HL-60 (cell line): Measurements from ENCODE around the gene SIL1.
"Not testable (repeated sequence)": the region's sequence is repeated elsewhere in the genome, so short reads cannot be mapped to it uniquely, and the experiment has no call there.

Experiments used
- DNase-seq, 2 experiments: peaks; one replicate each; pipeline ENCODE4 v3.0.0-alpha.2; 2010 to 2020; ENCODE audit warnings: low read depth in 1 of 2, low spot score in 1 of 2
- H3K27ac ChIP-seq: fragments of 250-450 bp; sonication (Bioruptor Pico); replicated peaks from 2 replicates; pipeline ENCODE4 v1.5.1; 2020; ENCODE audit warnings: mild to moderate bottlenecking, moderate library complexity
- H3K27me3 ChIP-seq: fragments of 250-450 bp; sonication (Bioruptor Pico); 2 replicates; pipeline ENCODE4 v1.5.1; 2021; ENCODE audit warnings: mild to moderate bottlenecking, moderate library complexity; ENCODE audit not compliant: insufficient read depth, poor library complexity, severe bottlenecking
- H3K4me3 ChIP-seq: replicated peaks from 2 replicates; pipeline ENCODE4 v1.5.1; 2011; ENCODE audit warnings: mild to moderate bottlenecking, control low read depth, low read length; ENCODE audit not compliant: insufficient read depth
- CTCF ChIP-seq: IDR thresholded peaks from one replicate; pipeline ENCODE4 v1.5.1; 2011; ENCODE audit warnings: low read length, control low read depth, inconsistent platforms; ENCODE audit not compliant: insufficient read depth
- GABPA ChIP-seq: IDR thresholded peaks from 2 replicates; pipeline ENCODE4 v1.6.1; 2012; ENCODE audit warnings: low read depth
- POLR2AphosphoS5 ChIP-seq: IDR thresholded peaks from 2 replicates; pipeline ENCODE4 v1.6.1; 2012; ENCODE audit warnings: low read depth
- SPI1 ChIP-seq: IDR thresholded peaks from 2 replicates; pipeline ENCODE4 v1.6.1; 2012; ENCODE audit warnings: low read depth, mild to moderate bottlenecking, borderline replicate concordance
- TF ChIP-seq, protein P1 (sequence below): IDR thresholded peaks from 2 replicates; pipeline ENCODE4 v1.6.1; 2012; ENCODE audit warnings: low read depth; ENCODE audit not compliant: insufficient replicate concordance

Gene SIL1

GRCh38 chr5:139113892-139114291 lies 84.3 kb downstream of the SIL1 start:
- no peak for DNase-seq

DNA sequence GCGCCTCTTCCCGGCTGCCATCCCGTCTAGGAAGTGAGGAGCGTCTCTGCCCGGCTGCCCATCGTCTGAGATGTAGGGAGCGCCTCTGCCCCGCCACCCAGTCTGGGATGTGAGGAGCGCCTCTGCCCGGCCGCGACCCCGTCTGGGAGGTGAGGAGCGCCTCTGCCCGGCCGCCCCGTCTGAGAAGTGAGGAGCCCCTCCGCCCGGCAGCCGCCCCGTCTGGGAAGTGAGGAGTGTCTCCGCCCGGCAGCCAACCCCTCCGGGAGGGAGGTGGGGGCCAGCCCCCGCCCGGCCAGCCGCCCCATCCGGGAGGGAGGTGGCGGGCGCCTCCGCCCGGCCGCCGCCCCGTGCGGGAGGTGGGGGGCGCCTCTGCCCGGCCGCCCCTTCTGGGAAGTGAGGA lies 85.8 kb downstream of the SIL1 start:
- H3K27me3 ChIP-seq, H3K27ac ChIP-seq, DNase-seq: not testable (repeated sequence)

More at GRCh38 chr5:139113892-139114291, 84.3 kb downstream of the SIL1 start:
- H3K27me3 ChIP-seq = no peaks in the 10 kb centered on the region
- no peak overlapping the region for H3K4me3 ChIP-seq
- TF ChIP-seq POLR2AphosphoS5 (no peak), SPI1 (no peak), CTCF (no peak), GABPA (no peak)
- TF ChIP-seq, protein P1, sequence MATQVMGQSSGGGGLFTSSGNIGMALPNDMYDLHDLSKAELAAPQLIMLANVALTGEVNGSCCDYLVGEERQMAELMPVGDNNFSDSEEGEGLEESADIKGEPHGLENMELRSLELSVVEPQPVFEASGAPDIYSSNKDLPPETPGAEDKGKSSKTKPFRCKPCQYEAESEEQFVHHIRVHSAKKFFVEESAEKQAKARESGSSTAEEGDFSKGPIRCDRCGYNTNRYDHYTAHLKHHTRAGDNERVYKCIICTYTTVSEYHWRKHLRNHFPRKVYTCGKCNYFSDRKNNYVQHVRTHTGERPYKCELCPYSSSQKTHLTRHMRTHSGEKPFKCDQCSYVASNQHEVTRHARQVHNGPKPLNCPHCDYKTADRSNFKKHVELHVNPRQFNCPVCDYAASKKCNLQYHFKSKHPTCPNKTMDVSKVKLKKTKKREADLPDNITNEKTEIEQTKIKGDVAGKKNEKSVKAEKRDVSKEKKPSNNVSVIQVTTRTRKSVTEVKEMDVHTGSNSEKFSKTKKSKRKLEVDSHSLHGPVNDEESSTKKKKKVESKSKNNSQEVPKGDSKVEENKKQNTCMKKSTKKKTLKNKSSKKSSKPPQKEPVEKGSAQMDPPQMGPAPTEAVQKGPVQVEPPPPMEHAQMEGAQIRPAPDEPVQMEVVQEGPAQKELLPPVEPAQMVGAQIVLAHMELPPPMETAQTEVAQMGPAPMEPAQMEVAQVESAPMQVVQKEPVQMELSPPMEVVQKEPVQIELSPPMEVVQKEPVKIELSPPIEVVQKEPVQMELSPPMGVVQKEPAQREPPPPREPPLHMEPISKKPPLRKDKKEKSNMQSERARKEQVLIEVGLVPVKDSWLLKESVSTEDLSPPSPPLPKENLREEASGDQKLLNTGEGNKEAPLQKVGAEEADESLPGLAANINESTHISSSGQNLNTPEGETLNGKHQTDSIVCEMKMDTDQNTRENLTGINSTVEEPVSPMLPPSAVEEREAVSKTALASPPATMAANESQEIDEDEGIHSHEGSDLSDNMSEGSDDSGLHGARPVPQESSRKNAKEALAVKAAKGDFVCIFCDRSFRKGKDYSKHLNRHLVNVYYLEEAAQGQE = no peak
- no peak overlapping the region for H3K27ac ChIP-seq

GRCh38 chr5:139110526-139111168 lies 87.5 kb downstream of the SIL1 start:
- no peak for TF ChIP-seq SPI1
- no peak for TF ChIP-seq CTCF
- no peak for TF ChIP-seq POLR2AphosphoS5
- no peak for TF ChIP-seq GABPA
- TF ChIP-seq, protein P1 = no peak
- no peak for DNase-seq
- Histone ChIP-seq H3K27me3 (no peaks in the 10 kb centered on the region), H3K4me3 (no peak overlapping the region), H3K27ac (no peak overlapping the region)

More for the DNA sequence above, 85.8 kb downstream of the SIL1 start:
- H3K4me3 ChIP-seq = not testable (repeated sequence)

DNA sequence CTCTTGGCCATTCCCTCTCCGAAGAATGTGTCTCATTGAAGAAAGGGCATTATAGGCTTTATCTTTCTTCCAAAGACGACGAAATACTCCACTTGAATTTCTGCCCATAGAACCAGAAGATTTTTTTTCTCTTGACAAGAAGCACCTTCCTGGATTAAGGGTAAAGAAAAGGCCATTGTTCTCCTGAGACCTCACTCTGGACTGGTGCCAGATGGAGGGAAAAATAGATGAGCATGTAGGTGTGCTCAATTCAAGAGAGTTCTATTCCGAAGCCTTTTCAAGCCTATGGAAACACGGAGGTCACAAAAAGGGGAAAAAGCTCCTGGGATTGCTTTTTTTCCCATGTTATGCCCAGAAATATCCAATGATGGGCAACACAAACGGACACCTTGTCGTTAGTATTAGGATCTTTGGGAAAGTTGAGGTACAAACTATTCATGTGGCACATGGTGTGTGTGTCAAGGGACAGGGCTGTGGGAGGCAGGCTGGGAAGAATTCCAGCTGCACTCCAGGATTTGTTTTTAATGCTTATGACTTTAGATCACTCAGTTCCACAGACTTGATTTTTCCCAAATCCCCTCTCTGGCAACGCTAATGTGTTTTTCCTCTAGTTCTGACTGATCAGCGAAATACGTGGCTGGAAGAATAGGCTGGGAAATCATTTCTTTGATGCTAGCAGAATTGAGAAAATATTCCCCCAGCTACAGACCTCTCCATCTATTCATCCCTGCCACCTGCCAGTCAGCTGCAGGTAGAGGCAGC lies 89.9 kb downstream of the SIL1 start:
- no peak for DNase-seq

More for the DNA sequence above, 89.9 kb downstream of the SIL1 start:
- no peak for TF ChIP-seq CTCF
- TF ChIP-seq, protein P1 = no peak
- TF ChIP-seq GABPA = no peak
- TF ChIP-seq SPI1 = no peak
- TF ChIP-seq POLR2AphosphoS5 = no peak
- Histone ChIP-seq H3K27ac (no peak overlapping the region), H3K4me3 (no peak overlapping the region), H3K27me3 (no peaks in the 10 kb centered on the region)
